Measurements from ENCODE around the gene C5orf47.

- TF ChIP-seq CTCF (IDR thresholded peaks at IDR 0.05) (no peak), POLR2A (IDR thresholded peaks at IDR 0.05) (no peak)
Observed at GRCh38 chr5:174008922-174009321, 20.0 kb downstream of the C5orf47 start.

Data from esophagus squamous epithelium (tissue), 4 donors.